HUES48 (cell line): ENCODE data around the gene SULT4A1.

Experiments
- H3K27ac ChIP-seq: one replicate; pipeline ENCODE4 v1.7.0; 2013; ENCODE audit warnings: low read depth, low read length, inconsistent platforms
- H3K27me3 ChIP-seq: 2 replicates; pipeline ENCODE4 v1.6.1; 2013; ENCODE audit warnings: mild to moderate bottlenecking, low read length; ENCODE audit not compliant: control insufficient read depth, insufficient read depth
- H3K36me3 ChIP-seq: 2 replicates; pipeline ENCODE4 v1.6.1; 2013; ENCODE audit warnings: low read length; ENCODE audit not compliant: control insufficient read depth, insufficient read depth
- H3K4me1 ChIP-seq: 2 replicates; pipeline ENCODE4 v1.6.1; 2013; ENCODE audit warnings: mild to moderate bottlenecking, low read length; ENCODE audit not compliant: control insufficient read depth, insufficient read depth
- H3K4me3 ChIP-seq: 2 replicates; pipeline ENCODE4 v1.5.1; 2013; ENCODE audit warnings: mild to moderate bottlenecking, low read depth, low read length
- H3K9ac ChIP-seq: 2 replicates; pipeline ENCODE4 v1.6.1; 2013; ENCODE audit warnings: mild to moderate bottlenecking, low read depth, low read length, moderate library complexity
- H3K9me3 ChIP-seq: 2 replicates; pipeline ENCODE4 v1.6.1; 2013; ENCODE audit warnings: low read length; ENCODE audit not compliant: control insufficient read depth, insufficient read depth

Gene SULT4A1

GRCh38 chr22:43841742-43842141 lies 20.6 kb downstream of the SULT4A1 start:
- Histone ChIP-seq H3K27me3 (no peaks in the 10 kb centered on the region), H3K9ac (no peak overlapping the region), H3K4me1 (peaks cover 9% of the 10 kb centered on the region; the same call in 1 of the 2 replicates), H3K9me3 (no peaks in the 10 kb centered on the region), H3K27ac (no peak overlapping the region), H3K4me3 (no peak overlapping the region), H3K36me3 (peaks cover 24% of the 10 kb centered on the region)

DNA sequence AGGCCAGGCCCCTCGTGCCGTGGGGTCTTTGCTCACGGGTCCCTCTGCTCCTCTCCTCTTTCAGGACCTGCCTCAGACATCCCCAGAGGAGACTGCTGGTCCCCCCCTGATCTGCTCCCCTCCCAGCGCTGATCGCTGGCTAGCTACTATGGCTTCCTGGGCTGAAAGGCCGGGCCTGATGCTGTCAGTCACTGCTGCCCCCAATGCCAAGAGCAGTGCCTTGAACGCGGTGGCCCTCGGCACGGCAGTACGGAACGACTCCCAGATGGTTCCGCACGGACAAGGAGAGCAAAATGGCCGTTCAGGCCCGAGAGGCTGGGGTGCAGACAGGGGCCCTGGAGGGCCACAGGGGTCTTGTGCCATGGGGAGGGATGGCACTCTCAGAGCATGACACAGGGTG lies 21.5 kb downstream of the SULT4A1 start:
- H3K27ac ChIP-seq, result no peak overlapping the region
- no peak overlapping the region for H3K4me3 ChIP-seq
- H3K9ac ChIP-seq, result no peak overlapping the region
- H3K9me3 ChIP-seq, result no peaks in the 10 kb centered on the region
- no peaks in the 10 kb centered on the region for H3K27me3 ChIP-seq
- peaks cover 26% of the 10 kb centered on the region for H3K36me3 ChIP-seq
- peaks cover 4% of the 10 kb centered on the region; the same call in 1 of the 2 replicates for H3K4me1 ChIP-seq

DNA sequence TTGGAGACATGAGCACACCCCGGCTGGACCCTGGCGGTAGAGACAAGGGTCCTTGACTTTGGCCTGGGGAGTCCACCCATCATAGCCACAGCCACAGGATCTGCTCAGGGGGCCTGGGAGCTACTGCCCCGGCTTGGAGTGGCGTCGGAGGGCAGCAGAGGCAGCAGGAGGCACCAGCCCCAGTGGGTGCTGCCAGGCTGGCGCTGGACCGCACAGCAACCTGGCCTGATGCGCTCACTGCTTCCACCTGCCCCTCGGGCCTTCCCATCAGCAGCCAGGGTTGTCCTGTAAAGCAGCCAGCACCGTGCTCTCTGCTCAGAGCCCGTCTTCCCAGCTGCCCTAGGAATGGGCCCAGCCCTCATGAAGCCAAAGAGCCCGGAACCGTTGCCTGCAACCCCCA lies 21.9 kb downstream of the SULT4A1 start:
- no peak overlapping the region for H3K27ac ChIP-seq
- no peak overlapping the region for H3K9ac ChIP-seq
- H3K4me1 ChIP-seq, result no peaks in the 10 kb centered on the region
- H3K9me3 ChIP-seq, result no peaks in the 10 kb centered on the region
- no peaks in the 10 kb centered on the region for H3K27me3 ChIP-seq
- peaks cover 30% of the 10 kb centered on the region for H3K36me3 ChIP-seq
- H3K4me3 ChIP-seq, result no peak overlapping the region

DNA sequence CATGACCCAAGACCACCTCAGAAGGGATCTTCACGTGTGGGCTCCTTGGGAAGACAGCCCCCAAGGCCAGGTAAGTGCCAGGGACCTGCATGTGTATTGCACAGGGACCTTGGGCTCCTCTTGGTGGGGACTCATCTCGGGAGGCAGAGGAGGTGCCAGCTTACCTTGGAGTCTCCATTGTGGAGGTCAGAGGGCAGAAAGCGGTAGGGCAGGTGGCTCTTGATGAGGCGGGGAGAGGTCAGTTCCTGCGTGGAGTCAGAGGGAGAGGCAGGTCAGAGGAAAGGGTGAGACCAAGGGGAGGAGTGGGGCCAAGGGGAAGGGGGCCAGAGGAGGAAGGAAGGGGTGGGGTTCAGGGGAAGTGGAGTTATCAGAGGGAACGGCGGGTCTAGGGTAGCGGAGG lies 22.5 kb downstream of the SULT4A1 start:
- Histone ChIP-seq H3K27ac (no peak overlapping the region), H3K4me1 (no peaks in the 10 kb centered on the region), H3K27me3 (no peaks in the 10 kb centered on the region), H3K9ac (no peak overlapping the region), H3K9me3 (no peaks in the 10 kb centered on the region), H3K36me3 (peaks cover 32% of the 10 kb centered on the region), H3K4me3 (no peak overlapping the region)

DNA sequence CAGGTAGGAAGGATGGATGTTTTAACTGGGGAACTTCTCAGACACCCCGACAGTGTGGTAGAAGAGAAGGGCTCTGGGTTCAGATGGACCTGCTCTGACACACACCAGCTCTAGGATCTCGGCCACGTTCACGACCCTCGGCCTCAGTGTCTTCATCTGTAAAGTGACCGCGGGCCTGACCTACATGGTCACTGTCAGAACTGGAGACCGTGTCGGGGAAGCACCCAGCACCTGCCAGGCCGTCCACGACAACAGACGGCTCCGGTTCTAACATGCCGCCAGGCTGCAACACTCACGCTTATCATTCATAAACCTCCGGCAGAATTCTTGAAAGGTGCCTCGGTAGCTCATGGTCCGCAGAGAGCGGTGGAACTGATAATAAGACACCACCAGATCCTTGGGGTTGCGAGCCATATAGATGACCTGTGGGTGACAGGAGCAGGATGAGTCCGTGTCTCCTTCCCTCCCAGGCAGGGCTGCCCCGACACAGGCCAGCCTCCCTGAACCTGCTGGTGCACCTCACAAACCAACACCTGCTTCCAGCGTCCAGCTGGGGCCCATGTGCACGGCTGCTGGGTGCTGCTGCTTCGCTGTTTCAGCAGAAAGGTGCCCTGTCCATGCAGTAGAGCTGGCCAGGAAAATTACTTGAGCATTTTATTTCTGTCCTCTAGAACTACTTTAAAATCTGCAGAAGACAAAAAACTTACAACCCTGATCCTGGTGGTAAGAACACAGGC lies 23.6 kb downstream of the SULT4A1 start:
- no peak overlapping the region for H3K9ac ChIP-seq
- no peaks in the 10 kb centered on the region for H3K9me3 ChIP-seq
- no peaks in the 10 kb centered on the region for H3K4me1 ChIP-seq
- no peak overlapping the region for H3K4me3 ChIP-seq
- H3K27me3 ChIP-seq, result no peaks in the 10 kb centered on the region
- peaks cover 32% of the 10 kb centered on the region for H3K36me3 ChIP-seq
- H3K27ac ChIP-seq, result no peak overlapping the region

GRCh38 chr22:43838161-43838560 lies 24.2 kb downstream of the SULT4A1 start:
- Histone ChIP-seq H3K4me3 (no peak overlapping the region), H3K27ac (no peak overlapping the region), H3K36me3 (peaks cover 35% of the 10 kb centered on the region), H3K4me1 (no peaks in the 10 kb centered on the region), H3K27me3 (no peaks in the 10 kb centered on the region), H3K9me3 (no peaks in the 10 kb centered on the region), H3K9ac (no peak overlapping the region)

DNA sequence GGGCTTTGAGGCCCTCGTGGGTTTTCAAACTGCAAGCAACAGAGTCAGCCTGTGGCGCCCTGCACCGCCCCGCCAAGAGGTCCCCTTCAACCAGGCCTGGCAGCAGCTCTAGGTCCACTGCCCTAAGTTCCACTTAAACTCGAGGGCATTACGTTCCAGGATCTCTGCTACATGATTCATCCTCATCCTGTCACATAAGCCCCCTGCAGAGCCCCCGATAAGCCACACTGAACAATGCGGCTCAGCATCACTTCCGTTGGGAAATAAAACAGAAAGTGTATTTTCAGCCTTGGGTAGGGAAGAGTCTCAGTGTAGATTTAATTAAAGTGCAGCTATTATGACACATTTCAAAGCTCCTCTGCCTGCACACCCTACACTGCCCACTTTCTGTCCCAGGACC lies 24.6 kb downstream of the SULT4A1 start:
- H3K9me3 ChIP-seq, result no peaks in the 10 kb centered on the region
- peaks cover 35% of the 10 kb centered on the region for H3K36me3 ChIP-seq
- no peaks in the 10 kb centered on the region for H3K27me3 ChIP-seq
- no peak overlapping the region for H3K27ac ChIP-seq
- H3K9ac ChIP-seq, result no peak overlapping the region
- H3K4me3 ChIP-seq, result no peak overlapping the region
- H3K4me1 ChIP-seq, result no peaks in the 10 kb centered on the region

DNA sequence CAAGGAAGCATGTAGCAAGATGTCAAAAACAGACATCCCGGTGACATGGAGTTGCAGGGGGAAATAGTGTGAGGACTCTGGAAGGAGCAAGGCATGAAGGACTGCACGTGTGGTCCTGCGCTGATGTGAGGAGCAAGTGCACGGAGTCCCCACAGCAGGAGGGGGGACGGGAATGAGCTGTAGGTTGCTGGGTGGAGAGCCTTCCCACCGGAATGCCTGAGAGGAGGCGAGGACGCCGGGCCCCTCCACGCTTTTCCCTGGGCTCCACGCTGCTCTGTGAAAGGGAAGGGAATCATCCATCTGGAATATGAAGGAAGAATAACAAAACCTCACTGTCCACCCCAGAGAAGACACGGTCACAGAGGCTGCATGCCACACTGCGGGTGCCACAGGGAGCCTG lies 26.6 kb downstream of the SULT4A1 start:
- H3K9ac ChIP-seq, result no peak overlapping the region
- H3K36me3 ChIP-seq, result peaks cover 51% of the 10 kb centered on the region
- no peak overlapping the region for H3K4me3 ChIP-seq
- no peaks in the 10 kb centered on the region for H3K27me3 ChIP-seq
- no peaks in the 10 kb centered on the region for H3K9me3 ChIP-seq
- H3K27ac ChIP-seq, result no peak overlapping the region
- no peaks in the 10 kb centered on the region for H3K4me1 ChIP-seq

GRCh38 chr22:43835166-43835565 lies 27.1 kb downstream of the SULT4A1 start:
- Histone ChIP-seq H3K9ac (no peak overlapping the region), H3K4me1 (no peaks in the 10 kb centered on the region), H3K4me3 (no peak overlapping the region), H3K27ac (no peak overlapping the region), H3K9me3 (no peaks in the 10 kb centered on the region), H3K36me3 (peaks cover 54% of the 10 kb centered on the region), H3K27me3 (no peaks in the 10 kb centered on the region)

GRCh38 chr22:43833286-43834240 lies 28.8 kb downstream of the SULT4A1 start:
- no peaks in the 10 kb centered on the region for H3K9me3 ChIP-seq
- H3K36me3 ChIP-seq, result peaks cover 50% of the 10 kb centered on the region
- no peak overlapping the region for H3K9ac ChIP-seq
- no peak overlapping the region for H3K4me3 ChIP-seq
- no peaks in the 10 kb centered on the region for H3K27me3 ChIP-seq
- H3K27ac ChIP-seq, result no peak overlapping the region
- H3K4me1 ChIP-seq, result no peaks in the 10 kb centered on the region
